Activated CD8-positive, alpha-beta memory T cell treated with anti-CD3 and anti-CD28 coated beads for 1 hour (primary cell): Measurements from ENCODE around the gene ESPNL.

Experiments
- DNase-seq, 2 donors: peaks; one replicate each; pipeline ENCODE4 v3.0.0-alpha.2; 2020; ENCODE audit warnings: low read depth in 1 of 2; ENCODE audit errors: extremely low read depth in 1 of 2

Gene ESPNL

DNA sequence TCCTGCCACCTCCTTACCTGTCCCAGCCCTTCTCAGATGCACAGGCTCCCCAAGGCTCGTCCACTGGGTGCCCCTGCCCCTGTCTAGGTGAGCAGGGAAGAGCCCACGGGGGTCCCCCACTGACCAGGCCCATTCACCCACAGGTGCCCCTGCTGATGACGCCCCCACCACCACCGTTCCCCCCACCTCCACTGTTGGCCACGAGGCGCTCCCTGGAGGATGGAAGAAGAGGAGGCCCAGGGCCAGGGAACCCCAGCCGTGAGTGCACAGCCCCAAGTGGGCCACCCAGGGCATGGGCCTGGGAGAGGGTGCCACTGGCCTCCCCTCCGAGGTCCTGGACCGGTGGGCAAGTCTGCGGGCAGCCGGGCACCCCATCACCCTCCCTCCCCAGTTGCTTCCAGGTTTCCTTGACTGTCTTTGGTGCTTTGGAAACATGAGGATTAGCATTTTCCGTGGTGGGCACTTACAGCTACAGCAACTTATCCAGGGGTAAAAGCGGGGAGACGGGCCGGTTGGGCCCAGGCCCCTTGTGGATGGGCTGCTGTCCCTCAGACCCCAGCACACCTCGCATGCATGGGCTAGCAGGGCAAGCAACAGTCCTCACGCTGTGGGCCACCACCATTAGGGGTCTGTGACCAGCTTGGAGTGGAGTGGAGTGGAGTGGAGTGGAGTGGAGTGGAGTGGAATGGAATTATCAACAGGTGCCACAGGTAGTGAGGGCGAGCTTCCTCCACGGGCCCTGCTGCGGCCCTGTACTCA is 25.2 kb downstream of the ESPNL start:
- no peak for DNase-seq

DNA sequence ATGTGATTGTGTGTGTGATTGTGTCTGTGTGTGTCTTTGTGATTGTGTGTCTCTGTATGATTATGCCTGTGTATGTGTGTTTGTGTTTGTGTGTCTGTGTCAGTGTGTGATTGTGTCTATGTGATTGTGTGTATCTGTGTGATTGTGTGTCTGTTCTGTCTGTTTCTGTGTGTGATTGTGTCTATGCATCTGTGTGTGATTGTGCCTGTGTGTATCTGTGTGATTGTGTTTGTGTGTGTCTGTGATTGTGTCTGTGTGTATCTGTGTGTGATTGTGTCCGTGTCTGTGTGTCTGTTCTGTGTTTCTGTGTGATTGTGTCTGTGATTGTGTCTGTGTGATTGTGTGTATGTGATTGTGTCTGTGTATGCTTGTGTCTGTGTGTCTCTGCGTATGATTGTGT is 26.2 kb downstream of the ESPNL start:
- no peak for DNase-seq

- DNase-seq = no peak
Observed at GRCh38 chr2:238126775-238127164, 26.6 kb downstream of the ESPNL start.

- DNase-seq = no peak
Observed at GRCh38 chr2:238127165-238128060, 27.3 kb downstream of the ESPNL start.

GRCh38 chr2:238128061-238128440 is 27.9 kb downstream of the ESPNL start:
- DNase-seq = no peak

DNA sequence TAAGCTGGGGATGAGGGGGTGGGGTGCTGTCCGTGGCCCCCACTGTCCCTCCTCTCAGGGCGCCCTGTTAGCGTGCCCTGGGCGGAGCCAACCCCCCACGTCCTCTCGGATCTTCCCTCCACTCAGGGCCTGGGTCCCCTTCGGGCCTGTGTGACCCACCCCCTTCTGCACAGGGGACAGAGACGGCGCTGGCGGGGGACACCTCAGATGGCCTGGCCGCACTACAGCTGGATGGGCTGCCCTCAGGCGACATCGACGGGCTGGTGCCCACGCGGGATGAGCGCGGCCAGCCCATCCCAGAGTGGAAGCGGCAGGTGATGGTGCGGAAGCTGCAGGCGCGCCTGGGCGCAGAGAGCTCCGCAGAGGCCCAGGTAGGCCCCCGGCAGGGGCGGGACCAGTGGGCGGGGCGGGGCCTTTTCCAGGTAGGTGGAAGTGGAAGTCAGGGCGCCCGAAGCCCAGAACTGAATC is 28.4 kb downstream of the ESPNL start:
- no peak for DNase-seq

- DNase-seq = no peak
Observed at GRCh38 chr2:238129166-238130010, 29.2 kb downstream of the ESPNL start.

- no peak for DNase-seq
Observed at GRCh38 chr2:238130111-238130695, 30.1 kb downstream of the ESPNL start.

DNA sequence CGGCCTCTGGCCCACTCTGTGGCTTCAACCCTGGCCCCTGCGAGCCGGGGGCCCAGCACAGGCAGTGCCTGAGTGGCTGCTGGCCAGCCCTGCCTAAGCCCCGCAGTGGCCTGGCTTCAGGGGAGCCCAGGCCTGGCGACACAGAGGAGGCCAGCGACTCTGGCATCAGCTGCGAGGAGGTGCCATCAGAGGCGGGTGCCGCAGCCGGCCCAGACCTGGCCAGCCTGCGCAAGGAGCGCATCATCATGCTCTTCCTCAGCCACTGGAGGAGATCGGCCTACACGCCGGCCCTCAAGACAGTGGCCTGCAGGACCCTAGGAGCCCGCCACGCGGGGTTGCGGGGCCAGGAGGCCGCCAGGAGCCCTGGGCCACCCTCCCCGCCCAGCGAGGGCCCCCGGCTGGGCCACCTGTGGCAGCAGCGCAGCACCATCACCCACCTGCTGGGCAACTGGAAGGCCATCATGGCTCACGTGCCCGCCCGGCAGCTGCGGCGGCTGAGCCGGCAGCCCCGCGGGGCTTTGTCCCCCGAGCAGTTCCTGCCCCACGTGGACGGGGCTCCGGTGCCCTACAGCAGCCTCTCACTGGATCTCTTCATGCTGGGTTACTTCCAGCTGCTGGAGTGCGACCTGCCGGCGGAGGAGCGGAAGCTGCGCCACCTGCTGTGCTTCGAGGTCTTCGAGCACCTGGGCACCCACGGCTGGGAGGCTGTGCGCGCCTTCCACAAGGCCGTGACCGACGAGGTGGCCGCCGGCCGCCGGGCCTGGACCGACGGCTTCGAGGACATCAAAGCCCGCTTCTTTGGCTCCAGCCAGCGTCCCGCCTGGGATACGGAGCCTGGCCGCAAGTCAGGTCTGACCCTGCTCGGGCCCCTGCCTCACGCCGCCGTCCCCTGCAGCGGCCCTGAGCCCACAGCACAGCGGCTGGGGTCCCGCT is 30.8 kb downstream of the ESPNL start:
- DNase-seq = no peak

DNA sequence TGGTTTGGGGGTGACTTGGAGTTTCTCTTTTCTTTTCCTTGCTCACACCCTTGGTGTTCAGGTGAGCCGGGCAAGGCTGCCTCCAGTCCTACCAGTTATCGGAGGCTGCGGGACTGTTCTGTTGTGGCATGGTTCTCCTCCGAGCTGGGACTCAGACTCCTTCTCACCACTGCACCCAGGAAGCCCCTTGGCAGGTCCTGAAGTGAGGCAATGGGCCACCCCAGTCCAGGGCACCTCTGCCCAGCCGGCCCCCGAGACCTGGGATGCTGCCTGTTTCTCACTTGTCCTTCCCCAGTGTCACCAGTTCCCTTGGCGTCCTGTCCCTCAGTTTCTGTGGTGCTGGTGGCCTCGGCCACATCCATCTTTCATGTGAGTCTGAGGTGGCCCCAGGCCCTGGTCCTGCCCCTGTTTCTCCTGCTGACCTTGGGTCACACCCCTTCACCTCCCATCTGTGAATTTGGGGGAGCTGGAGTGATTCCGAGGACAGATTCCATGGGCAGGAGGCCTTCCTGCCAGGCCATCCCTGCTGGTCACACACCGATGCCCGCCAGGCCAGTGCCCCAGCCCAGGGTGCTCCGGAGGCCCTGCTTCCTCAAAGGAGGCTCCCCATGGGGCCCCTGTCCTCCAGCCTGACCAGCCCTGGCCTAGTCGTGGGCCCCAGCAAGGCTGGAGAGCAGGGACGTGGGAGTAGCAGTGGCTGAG is 31.8 kb downstream of the ESPNL start:
- DNase-seq = no peak

GRCh38 chr2:238132463-238133450 is 32.6 kb downstream of the ESPNL start:
- DNase-seq = no peak

DNA sequence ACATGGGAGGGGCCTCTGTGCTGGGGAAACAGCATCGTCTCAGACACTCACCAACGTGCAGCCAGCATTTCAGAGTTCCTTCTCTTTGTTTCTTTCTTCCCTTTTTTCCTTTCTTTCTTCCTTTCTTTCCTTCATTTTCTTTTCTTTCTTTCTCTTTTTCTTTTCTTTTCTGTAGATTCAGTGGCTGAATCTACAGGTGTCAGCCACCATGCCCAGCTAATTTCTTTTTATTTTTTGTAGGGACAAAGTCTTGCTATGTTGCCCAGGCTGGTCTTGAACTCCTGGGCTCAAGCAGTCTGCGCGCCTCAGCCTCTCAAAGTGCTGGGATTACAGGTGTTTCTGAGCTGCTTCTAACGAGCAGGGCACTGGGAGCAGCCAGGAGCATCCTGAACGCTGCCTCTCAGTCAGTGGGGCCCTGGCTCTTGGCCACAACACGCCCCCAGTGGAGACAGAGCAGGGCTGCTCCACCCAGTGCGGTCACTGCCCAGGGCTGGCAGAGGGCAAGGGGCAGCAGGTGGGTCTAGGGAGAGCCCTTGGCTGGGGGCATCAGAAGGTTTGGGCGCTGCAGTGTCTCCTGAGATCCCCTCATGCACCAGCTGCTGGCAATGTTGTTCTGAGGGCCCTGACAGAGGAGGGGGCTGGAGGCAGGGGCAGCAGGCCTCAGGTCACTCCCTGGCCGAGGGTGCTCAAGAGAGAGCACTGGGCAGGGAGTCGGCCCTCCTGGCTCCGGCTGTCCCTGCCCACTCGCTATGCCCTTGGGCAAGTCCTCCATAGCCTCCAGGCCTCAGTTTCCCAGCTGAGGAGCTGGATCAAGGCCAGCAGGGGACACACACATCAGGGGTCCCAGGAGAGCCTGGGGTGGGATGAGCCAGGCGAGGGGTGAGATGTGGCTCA is 33.6 kb downstream of the ESPNL start:
- DNase-seq = no peak

- DNase-seq = no peak
Observed at GRCh38 chr2:238134393-238134785, 34.2 kb downstream of the ESPNL start.

GRCh38 chr2:238135601-238136150 is 35.5 kb downstream of the ESPNL start:
- no peak for DNase-seq

DNA sequence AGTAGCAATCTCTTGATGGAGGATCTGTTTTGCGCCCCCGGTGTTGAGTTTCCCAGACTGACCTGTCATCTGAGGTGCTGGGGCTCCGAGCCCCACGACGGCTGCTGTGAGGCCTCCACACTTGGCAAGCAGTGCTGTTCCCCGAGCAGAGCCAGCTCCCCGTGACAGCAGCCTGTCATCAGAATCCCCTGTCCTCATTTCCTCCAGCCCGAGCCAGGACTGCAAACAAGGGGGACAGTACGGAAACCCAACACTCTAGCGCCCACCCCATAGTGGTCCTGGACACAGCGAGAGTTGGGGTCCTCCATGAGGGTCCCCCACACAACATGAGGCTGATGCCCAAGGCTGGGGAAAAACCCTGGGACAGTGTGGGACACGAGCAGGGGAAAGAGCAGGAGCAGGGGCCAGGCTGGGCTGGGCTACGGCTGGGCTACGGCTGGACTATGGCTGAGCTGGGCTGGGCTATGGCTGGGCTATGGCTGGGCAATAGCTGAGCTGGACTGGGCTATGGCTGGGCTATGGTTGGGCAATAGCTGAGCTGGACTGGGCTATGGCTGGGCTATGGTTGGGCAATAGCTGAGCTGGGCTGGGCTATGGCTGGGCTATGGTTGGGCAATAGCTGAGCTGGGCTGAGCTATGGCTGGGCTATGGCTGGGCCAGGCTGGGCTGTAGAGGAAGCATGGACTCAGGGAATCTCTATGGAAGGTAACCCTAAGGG is 36.8 kb downstream of the ESPNL start:
- DNase-seq = no peak

DNA sequence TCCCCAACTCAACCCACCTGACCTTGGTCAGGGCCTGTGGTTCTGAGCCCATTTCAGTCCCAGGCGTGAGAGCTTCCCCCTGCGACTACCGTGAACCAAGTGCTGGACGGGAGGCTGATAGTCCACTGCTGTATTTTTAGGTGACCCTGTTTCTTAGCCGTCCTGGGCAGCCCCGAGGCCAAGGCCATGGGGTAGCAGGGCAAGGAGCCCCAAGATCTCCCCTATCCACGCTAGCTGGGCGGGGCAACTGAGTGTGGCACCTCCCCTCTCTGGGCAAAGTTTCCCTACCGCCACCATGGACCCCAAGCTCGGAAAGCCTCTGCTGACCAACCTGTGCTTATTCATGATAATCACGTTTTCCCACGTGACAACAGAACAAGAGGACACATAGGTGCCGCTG is 37.7 kb downstream of the ESPNL start:
- no peak for DNase-seq
